WTC11 (cell line): ENCODE results near the gene DMGDH. TPM values are rescaled to one million over a fixed set of nuclear protein-coding genes. Genes with fewer than 3 reads are reported as not detected.

Experiments
- ATAC-seq: fragments of 200-7000 bp; cut with Tn5 transposase; 2 replicates; pipeline ENCODE4 v1.10.0; 2021; ENCODE audit warnings: mild to moderate bottlenecking, moderate library complexity
- Bru-seq: library from RNA; stranded (reverse); fragments of 400-500 nt; gene quantifications from one replicate; lab custom pipeline; 2021; lab: Mats Ljungman, UMichigan
- CTCF ChIA-PET: fragments of 300-600 bp; sonication (Branson Sonifier 250); formaldehyde crosslinking; loops from one replicate; lab custom pipeline; 2021; ENCODE audit warnings: antibody characterized with exemption; lab: Charles Lee
- POLR2A ChIA-PET: fragments of 350-600 bp; sonication (Branson Sonifier 250); formaldehyde crosslinking; loops from one replicate; lab custom pipeline; 2021; ENCODE audit warnings: antibody characterized with exemption; lab: Charles Lee
- DNase-seq: peaks from one replicate; pipeline ENCODE4 v3.0.0; 2021; ENCODE audit warnings: low spot score
- H3K27ac Mint-ChIP-seq: 2 replicates; pipeline ENCODE4 v1.8.0; 2021; ENCODE audit warnings: mixed read lengths
- H3K27me3 Mint-ChIP-seq: 2 replicates; pipeline ENCODE4 v1.8.0; 2021; ENCODE audit warnings: low read depth, mild to moderate bottlenecking, moderate library complexity, mixed read lengths
- H3K36me3 Mint-ChIP-seq: 2 replicates; pipeline ENCODE4 v1.8.0; 2021; ENCODE audit warnings: mixed read lengths
- H3K4me1 Mint-ChIP-seq: 2 replicates; pipeline ENCODE4 v1.8.0; 2022; ENCODE audit warnings: mixed read lengths
- H3K4me3 Mint-ChIP-seq: 2 replicates; pipeline ENCODE4 v1.8.0; 2021; ENCODE audit warnings: mild to moderate bottlenecking, moderate library complexity, mixed read lengths
- H3K9me3 Mint-ChIP-seq: 2 replicates; pipeline ENCODE4 v1.8.0; 2021; ENCODE audit warnings: mixed read lengths
- ELF4 ChIP-seq: sonication (generic); formaldehyde crosslinking; IDR thresholded peaks from 2 replicates; pipeline ENCODE4 v1.8.1; 2022; ENCODE audit warnings: low read depth, mild to moderate bottlenecking, moderate library complexity, missing genetic modification reagents
- FOXJ3 ChIP-seq: sonication (generic); formaldehyde crosslinking; IDR thresholded peaks from 2 replicates; pipeline ENCODE4 v1.9.0; 2021; ENCODE audit warnings: missing genetic modification reagents, mild to moderate bottlenecking, borderline replicate concordance
- GABPB1 ChIP-seq: sonication (generic); formaldehyde crosslinking; IDR thresholded peaks from 2 replicates; pipeline ENCODE4 v1.8.1; 2023; ENCODE audit warnings: mild to moderate bottlenecking, missing genetic modification reagents
- JUN ChIP-seq: sonication (generic); formaldehyde crosslinking; IDR thresholded peaks from 2 replicates; pipeline ENCODE4 v1.8.0; 2023; ENCODE audit warnings: mild to moderate bottlenecking, missing genetic modification reagents
- KAT7 ChIP-seq: sonication (generic); formaldehyde crosslinking; IDR thresholded peaks from 2 replicates; pipeline ENCODE4 v1.8.1; 2023; ENCODE audit warnings: missing genetic modification reagents, mild to moderate bottlenecking, borderline replicate concordance
- NR2C2 ChIP-seq: sonication (generic); formaldehyde crosslinking; IDR thresholded peaks from 2 replicates; pipeline ENCODE4 v1.8.0; 2022; ENCODE audit warnings: mild to moderate bottlenecking, missing genetic modification reagents
- OVOL2 ChIP-seq: fragments of 250-450 bp; sonication (Bioruptor Pico); IDR thresholded peaks from 2 replicates; pipeline ENCODE4 v1.9.0; 2021; ENCODE audit warnings: mild to moderate bottlenecking, borderline replicate concordance
- RORB ChIP-seq: fragments of 250-450 bp; sonication (Bioruptor Pico); IDR thresholded peaks from 2 replicates; pipeline ENCODE4 v1.9.0; 2021; ENCODE audit warnings: mild to moderate bottlenecking
- TEAD4 ChIP-seq: sonication (generic); formaldehyde crosslinking; IDR thresholded peaks from 2 replicates; pipeline ENCODE4 v1.8.0; 2022; ENCODE audit warnings: mild to moderate bottlenecking, missing genetic modification reagents
- ZNF219 ChIP-seq: sonication (generic); formaldehyde crosslinking; IDR thresholded peaks from 2 replicates; pipeline ENCODE4 v1.8.0; 2023; ENCODE audit warnings: missing genetic modification reagents, mild to moderate bottlenecking, borderline replicate concordance
- ZNF232 ChIP-seq: sonication (generic); formaldehyde crosslinking; IDR thresholded peaks from 2 replicates; pipeline ENCODE4 v1.8.0; 2022; ENCODE audit warnings: mild to moderate bottlenecking, missing genetic modification reagents
- long read RNA-seq, 3 experiments: library from RNA in 1 of 3; library from capped mRNA in 1 of 3; library from polyadenylated mRNA in 1 of 3; unstranded in 2 of 3; stranded (forward) in 1 of 3; transcript quantifications; one replicate each; pipeline ENCODE4 v2.0.0, GENCODE V29; 2021
- total RNA-seq: library from RNA; stranded (reverse); gene quantifications from 3 replicates; pipeline ENCODE4 v1.2.3, GENCODE V29; 2021
- TF ChIP-seq, protein P1 (sequence below): sonication (generic); formaldehyde crosslinking; IDR thresholded peaks from 2 replicates; pipeline ENCODE4 v1.8.0; 2023; ENCODE audit warnings: mild to moderate bottlenecking, missing genetic modification reagents
- TF ChIP-seq, protein P2 (sequence below): sonication (generic); formaldehyde crosslinking; IDR thresholded peaks from 2 replicates; pipeline ENCODE4 v1.8.1; 2022; ENCODE audit warnings: missing genetic modification reagents, borderline replicate concordance
- TF ChIP-seq, protein P3 (sequence below): sonication (generic); formaldehyde crosslinking; IDR thresholded peaks from 2 replicates; pipeline ENCODE4 v1.8.0; 2023; ENCODE audit warnings: missing genetic modification reagents
- TF ChIP-seq, protein P4 (sequence below): sonication (generic); formaldehyde crosslinking; IDR thresholded peaks from 2 replicates; pipeline ENCODE4 v1.8.1; 2023; ENCODE audit warnings: mild to moderate bottlenecking, missing genetic modification reagents
- TF ChIP-seq, protein P5 (sequence below): sonication (generic); formaldehyde crosslinking; IDR thresholded peaks from 2 replicates; pipeline ENCODE4 v1.8.1; 2022; ENCODE audit warnings: mild to moderate bottlenecking, missing genetic modification reagents, moderate library complexity, borderline replicate concordance

The DMGDH gene
- total RNA-seq (0.21 to 0.37 TPM (median 0.35 TPM) in 3 replicates), Bru-seq, nascent RNA (percentile 4 among the genes with signal in this experiment)
- long read RNA-seq, experiment 1, partial matches to known transcripts = 0 of 2 reads
- long read RNA-seq, experiment 1, other reads (novel, unspliced or antisense) = 2 of 2 reads
- long read RNA-seq, experiment 2, partial matches to known transcripts = 0 of 1 reads
- long read RNA-seq, experiment 2, other reads (novel, unspliced or antisense) = 1 of 1 reads
- long read RNA-seq, experiment 3 = 0 reads

DNA sequence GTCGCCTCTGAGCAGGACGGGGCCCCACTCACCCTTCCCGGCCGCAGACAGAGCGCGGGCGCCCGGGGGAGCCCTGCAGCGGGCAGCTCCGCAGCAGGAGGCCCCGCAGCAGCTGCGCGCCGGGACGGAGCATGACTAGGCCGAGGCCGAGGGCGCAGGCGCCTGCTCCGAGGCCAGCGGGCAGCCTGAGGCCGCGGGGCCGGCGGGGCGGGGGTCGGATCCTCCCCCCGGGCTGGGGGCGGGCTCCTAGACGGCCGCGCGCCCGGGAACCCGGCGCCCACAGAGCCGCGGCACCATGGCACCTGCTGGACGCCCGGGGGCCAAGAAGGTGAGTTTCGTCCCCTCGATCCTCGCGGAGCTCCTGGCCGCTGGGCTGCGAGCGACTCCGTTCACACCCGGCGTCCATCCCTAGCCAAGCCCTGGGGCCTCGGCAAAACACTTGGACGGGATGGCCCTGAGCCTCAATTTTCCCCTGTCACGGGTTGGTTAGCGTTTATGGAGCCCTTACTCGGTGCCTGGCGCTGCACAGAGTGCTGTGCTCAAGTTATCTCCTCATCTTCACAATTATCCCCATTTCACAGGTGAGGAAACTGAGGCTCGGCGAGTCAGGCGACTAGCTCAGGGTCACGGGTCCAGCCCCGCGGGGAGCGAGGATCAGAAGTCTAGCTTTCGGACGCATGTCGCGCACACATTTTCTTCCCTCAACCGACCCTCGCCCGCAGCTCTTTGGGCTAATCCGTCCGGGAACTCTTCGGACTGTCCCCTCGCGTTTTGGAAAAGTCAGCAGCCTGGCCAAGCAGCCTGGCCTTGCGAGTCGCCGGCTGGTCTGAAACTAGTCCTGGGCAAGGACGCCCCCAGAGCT lies at the start of gene DMGDH, which contains the start of gene BHMT2:
DMGDH (minus strand) TSS at position 187 of the 862 bp plus-strand sequence; CDS start at position 133, 54 bp downstream.
BHMT2 (plus strand) TSS at position 280 of the 862 bp plus-strand sequence; CDS start at position 296, 16 bp downstream.
- H3K27me3 Mint-ChIP-seq = no peaks in the 10 kb centered on the region
- DNase-seq = no peak
- H3K4me1 Mint-ChIP-seq = no peaks in the 10 kb centered on the region
- peaks cover 8% of the 10 kb centered on the region for H3K36me3 Mint-ChIP-seq
- peaks cover 27% of the 10 kb centered on the region for H3K9me3 Mint-ChIP-seq
- POLR2A ChIA-PET = no interaction called here
- TF ChIP-seq GABPB1 (CRISPR knock-in tag) (peak; percentile 36; the same call in 1 of the 2 replicates), NR2C2 (CRISPR knock-in tag) (no peak)
- TF ChIP-seq, all 79 proteins: peak for 1
- Mint-ChIP-seq H3K27ac (no peak within 1 kb of the TSS), H3K4me3 (no peak within 1 kb of the TSS)
- CTCF ChIA-PET = interaction anchor here (0.5 to 1.4 kb wide), 3 partner anchors 45 to 63 kb away, joined by 5 to 7 read pairs (median 6); no protein-coding TSS in a partner anchor
- ATAC-seq = peak; percentile 32; the same call in 1 of the 2 replicates

DNA sequence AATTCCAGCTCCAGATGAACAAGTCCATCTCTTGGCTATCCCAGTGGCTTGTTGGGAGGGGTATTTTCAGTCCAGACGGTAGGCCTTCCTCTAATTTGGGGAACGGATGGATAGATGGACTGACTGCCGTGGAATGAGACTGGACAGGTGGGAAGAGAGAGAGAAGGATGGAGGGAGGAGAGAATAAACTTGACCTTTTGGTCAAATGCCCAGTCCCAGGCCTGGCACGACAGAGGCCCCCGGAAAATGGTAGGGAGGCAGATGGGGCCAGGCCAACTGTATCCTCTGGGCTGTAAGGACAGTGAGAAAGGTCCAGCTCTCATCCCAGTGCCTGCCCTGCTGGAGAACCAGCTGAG lies 43.2 kb upstream of the DMGDH start:
- H3K9me3 Mint-ChIP-seq = no peaks in the 10 kb centered on the region
- ATAC-seq = no peak
- H3K27ac Mint-ChIP-seq = no peak overlapping the region
- DNase-seq = no peak
- ChIA-PET POLR2A (no interaction called here), CTCF (interaction anchor here (1.4 to 1.5 kb wide), 2 partner anchors 20 to 88 kb away, joined by 3 to 7 read pairs; no protein-coding TSS in a partner anchor)
- no peaks in the 10 kb centered on the region for H3K36me3 Mint-ChIP-seq
- H3K4me3 Mint-ChIP-seq = peak overlapping the region; percentile 81
- H3K27me3 Mint-ChIP-seq = peaks cover 51% of the 10 kb centered on the region
- TF ChIP-seq TEAD4 (CRISPR knock-in tag) (no peak), ELF4 (CRISPR knock-in tag) (no peak), OVOL2 (CRISPR knock-in tag) (no peak), KAT7 (no peak), ZNF232 (CRISPR knock-in tag) (no peak), JUN (no peak), FOXJ3 (CRISPR knock-in tag) (no peak), RORB (CRISPR knock-in tag) (no peak), ZNF219 (CRISPR knock-in tag) (no peak)
- TF ChIP-seq, protein P1, sequence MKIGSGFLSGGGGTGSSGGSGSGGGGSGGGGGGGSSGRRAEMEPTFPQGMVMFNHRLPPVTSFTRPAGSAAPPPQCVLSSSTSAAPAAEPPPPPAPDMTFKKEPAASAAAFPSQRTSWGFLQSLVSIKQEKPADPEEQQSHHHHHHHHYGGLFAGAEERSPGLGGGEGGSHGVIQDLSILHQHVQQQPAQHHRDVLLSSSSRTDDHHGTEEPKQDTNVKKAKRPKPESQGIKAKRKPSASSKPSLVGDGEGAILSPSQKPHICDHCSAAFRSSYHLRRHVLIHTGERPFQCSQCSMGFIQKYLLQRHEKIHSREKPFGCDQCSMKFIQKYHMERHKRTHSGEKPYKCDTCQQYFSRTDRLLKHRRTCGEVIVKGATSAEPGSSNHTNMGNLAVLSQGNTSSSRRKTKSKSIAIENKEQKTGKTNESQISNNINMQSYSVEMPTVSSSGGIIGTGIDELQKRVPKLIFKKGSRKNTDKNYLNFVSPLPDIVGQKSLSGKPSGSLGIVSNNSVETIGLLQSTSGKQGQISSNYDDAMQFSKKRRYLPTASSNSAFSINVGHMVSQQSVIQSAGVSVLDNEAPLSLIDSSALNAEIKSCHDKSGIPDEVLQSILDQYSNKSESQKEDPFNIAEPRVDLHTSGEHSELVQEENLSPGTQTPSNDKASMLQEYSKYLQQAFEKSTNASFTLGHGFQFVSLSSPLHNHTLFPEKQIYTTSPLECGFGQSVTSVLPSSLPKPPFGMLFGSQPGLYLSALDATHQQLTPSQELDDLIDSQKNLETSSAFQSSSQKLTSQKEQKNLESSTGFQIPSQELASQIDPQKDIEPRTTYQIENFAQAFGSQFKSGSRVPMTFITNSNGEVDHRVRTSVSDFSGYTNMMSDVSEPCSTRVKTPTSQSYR (CRISPR knock-in tag) = no peak
- TF ChIP-seq, protein P2, sequence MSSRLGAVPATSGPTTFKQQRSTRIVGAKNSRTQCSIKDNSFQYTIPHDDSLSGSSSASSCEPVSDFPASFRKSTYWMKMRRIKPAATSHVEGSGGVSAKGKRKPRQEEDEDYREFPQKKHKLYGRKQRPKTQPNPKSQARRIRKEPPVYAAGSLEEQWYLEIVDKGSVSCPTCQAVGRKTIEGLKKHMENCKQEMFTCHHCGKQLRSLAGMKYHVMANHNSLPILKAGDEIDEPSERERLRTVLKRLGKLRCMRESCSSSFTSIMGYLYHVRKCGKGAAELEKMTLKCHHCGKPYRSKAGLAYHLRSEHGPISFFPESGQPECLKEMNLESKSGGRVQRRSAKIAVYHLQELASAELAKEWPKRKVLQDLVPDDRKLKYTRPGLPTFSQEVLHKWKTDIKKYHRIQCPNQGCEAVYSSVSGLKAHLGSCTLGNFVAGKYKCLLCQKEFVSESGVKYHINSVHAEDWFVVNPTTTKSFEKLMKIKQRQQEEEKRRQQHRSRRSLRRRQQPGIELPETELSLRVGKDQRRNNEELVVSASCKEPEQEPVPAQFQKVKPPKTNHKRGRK = no peak
- TF ChIP-seq, protein P3, sequence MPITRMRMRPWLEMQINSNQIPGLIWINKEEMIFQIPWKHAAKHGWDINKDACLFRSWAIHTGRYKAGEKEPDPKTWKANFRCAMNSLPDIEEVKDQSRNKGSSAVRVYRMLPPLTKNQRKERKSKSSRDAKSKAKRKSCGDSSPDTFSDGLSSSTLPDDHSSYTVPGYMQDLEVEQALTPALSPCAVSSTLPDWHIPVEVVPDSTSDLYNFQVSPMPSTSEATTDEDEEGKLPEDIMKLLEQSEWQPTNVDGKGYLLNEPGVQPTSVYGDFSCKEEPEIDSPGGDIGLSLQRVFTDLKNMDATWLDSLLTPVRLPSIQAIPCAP (CRISPR knock-in tag) = no peak
- TF ChIP-seq, protein P4, sequence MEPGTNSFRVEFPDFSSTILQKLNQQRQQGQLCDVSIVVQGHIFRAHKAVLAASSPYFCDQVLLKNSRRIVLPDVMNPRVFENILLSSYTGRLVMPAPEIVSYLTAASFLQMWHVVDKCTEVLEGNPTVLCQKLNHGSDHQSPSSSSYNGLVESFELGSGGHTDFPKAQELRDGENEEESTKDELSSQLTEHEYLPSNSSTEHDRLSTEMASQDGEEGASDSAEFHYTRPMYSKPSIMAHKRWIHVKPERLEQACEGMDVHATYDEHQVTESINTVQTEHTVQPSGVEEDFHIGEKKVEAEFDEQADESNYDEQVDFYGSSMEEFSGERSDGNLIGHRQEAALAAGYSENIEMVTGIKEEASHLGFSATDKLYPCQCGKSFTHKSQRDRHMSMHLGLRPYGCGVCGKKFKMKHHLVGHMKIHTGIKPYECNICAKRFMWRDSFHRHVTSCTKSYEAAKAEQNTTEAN = no peak
- TF ChIP-seq, protein P5, sequence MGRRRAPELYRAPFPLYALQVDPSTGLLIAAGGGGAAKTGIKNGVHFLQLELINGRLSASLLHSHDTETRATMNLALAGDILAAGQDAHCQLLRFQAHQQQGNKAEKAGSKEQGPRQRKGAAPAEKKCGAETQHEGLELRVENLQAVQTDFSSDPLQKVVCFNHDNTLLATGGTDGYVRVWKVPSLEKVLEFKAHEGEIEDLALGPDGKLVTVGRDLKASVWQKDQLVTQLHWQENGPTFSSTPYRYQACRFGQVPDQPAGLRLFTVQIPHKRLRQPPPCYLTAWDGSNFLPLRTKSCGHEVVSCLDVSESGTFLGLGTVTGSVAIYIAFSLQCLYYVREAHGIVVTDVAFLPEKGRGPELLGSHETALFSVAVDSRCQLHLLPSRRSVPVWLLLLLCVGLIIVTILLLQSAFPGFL (CRISPR knock-in tag) = no peak
- peaks cover 8% of the 10 kb centered on the region; the same call in 1 of the 2 replicates for H3K4me1 Mint-ChIP-seq
